HepG2 (cell line): ENCODE results near the gene UBE2N. TPM values are rescaled to one million over a fixed set of nuclear protein-coding genes. Genes with fewer than 3 reads are reported as not detected.
A peak's percentile ranks its signal among the peaks of the same experiment; 100 is the strongest.

Experiments
- CBFB ChIP-seq: sonication (generic); formaldehyde crosslinking; IDR thresholded peaks from 2 replicates; pipeline ENCODE4 v1.4.0; 2020; ENCODE audit warnings: missing genetic modification reagents
- DMTF1 ChIP-seq: sonication (generic); formaldehyde crosslinking; IDR thresholded peaks from 2 replicates; pipeline ENCODE4 v1.4.0; 2020; ENCODE audit warnings: mild to moderate bottlenecking, missing genetic modification reagents
- EHMT2 ChIP-seq: fragments of 200-600 bp; sonication (generic); IDR thresholded peaks from 2 replicates; pipeline ENCODE4 v1.7.0; 2017; ENCODE audit warnings: antibody characterized with exemption, low read depth, low read length, borderline replicate concordance
- ELF1 ChIP-seq: sonication (generic); formaldehyde crosslinking; IDR thresholded peaks from 2 replicates; pipeline ENCODE4 v1.4.0; 2020; ENCODE audit warnings: missing genetic modification reagents
- IRF2 ChIP-seq: IDR thresholded peaks from 2 replicates; pipeline ENCODE4 v1.6.1; 2018; ENCODE audit warnings: missing genetic modification reagents, missing compliant biosample characterization
- JARID2 ChIP-seq: sonication (generic); formaldehyde crosslinking; IDR thresholded peaks from 2 replicates; pipeline ENCODE4 v1.8.1; 2023; ENCODE audit warnings: missing genetic modification reagents, inconsistent platforms; ENCODE audit not compliant: insufficient replicate concordance
- MXD3 ChIP-seq: IDR thresholded peaks from 2 replicates; pipeline ENCODE4 v1.6.1; 2016; ENCODE audit warnings: mild to moderate bottlenecking, missing biosample characterization, missing genetic modification reagents
- PHF21A ChIP-seq: sonication (generic); formaldehyde crosslinking; IDR thresholded peaks from 2 replicates; pipeline ENCODE4 v1.5.0; 2020; ENCODE audit warnings: mild to moderate bottlenecking, missing genetic modification reagents
- POLR2A ChIP-seq, 2 experiments: IDR thresholded peaks; 2 replicates each; pipeline ENCODE4 v1.6.1; 2011; ENCODE audit warnings: low read depth in 2 of 2, low read length in 2 of 2, mild to moderate bottlenecking in 1 of 2, moderate library complexity in 1 of 2; ENCODE audit not compliant: insufficient read depth in 1 of 2
- STAT5B ChIP-seq: sonication (generic); formaldehyde crosslinking; IDR thresholded peaks from 2 replicates; pipeline ENCODE4 v1.4.0; 2020; ENCODE audit warnings: missing genetic modification reagents
- TEAD3 ChIP-seq: optimal IDR thresholded peaks from 2 replicates; pipeline ENCODE3; 2016; ENCODE audit warnings: borderline replicate concordance
- TOPORS ChIP-seq: sonication (generic); formaldehyde crosslinking; IDR thresholded peaks from 2 replicates; pipeline ENCODE4 v1.8.0; 2023; ENCODE audit warnings: mild to moderate bottlenecking, missing genetic modification reagents
- TRIM24 ChIP-seq: sonication (generic); formaldehyde crosslinking; IDR thresholded peaks from 2 replicates; pipeline ENCODE4 v1.8.0; 2022; ENCODE audit warnings: mild to moderate bottlenecking, missing genetic modification reagents
- ZFP90 ChIP-seq: sonication (generic); formaldehyde crosslinking; IDR thresholded peaks from 2 replicates; pipeline ENCODE4 v1.8.0; 2022; ENCODE audit warnings: missing genetic modification reagents, mild to moderate bottlenecking, inconsistent platforms, borderline replicate concordance
- ZNF337 ChIP-seq: sonication (generic); formaldehyde crosslinking; IDR thresholded peaks from 2 replicates; pipeline ENCODE4 v1.5.1; 2020; ENCODE audit warnings: missing genetic modification reagents, low read depth, mild to moderate bottlenecking, borderline replicate concordance
- ZNF614 ChIP-seq: IDR thresholded peaks from 2 replicates; pipeline ENCODE4 v1.6.1; 2018; ENCODE audit warnings: missing biosample characterization, missing genetic modification reagents, inconsistent platforms, borderline replicate concordance
- ZNF672 ChIP-seq: sonication (generic); formaldehyde crosslinking; IDR thresholded peaks from 2 replicates; pipeline ENCODE4 v1.8.1; 2022; ENCODE audit warnings: missing genetic modification reagents
- ZSCAN25 ChIP-seq: sonication (generic); formaldehyde crosslinking; IDR thresholded peaks from 2 replicates; pipeline ENCODE4 v1.8.0; 2022; ENCODE audit warnings: mild to moderate bottlenecking, missing genetic modification reagents
- polyA plus RNA-seq, 8 experiments: library from polyadenylated mRNA; depleted of rRNA in 3 of 8; stranded (reverse) in 7 of 8; unstranded in 1 of 8; fragments of >200 nt; fragmentation: Illumina TruSeq in 4 of 8; extraction: Trizol in 4 of 8; gene quantifications; 2 replicates each; pipeline versions ENCODE4 v1.2.1 to v1.2.3, GENCODE V29; 2011 to 2016; ENCODE audit warnings: low read depth in 4 of 8, missing spikeins in 1 of 8, mixed read lengths in 1 of 8; ENCODE audit not compliant: insufficient read depth in 1 of 8
- total RNA-seq, 5 experiments: library from RNA; depleted of rRNA; stranded (reverse); fragments of >200 nt; fragmentation: Illumina TruSeq; extraction: Trizol; gene quantifications; 2 replicates each; pipeline ENCODE4 v1.2.3, GENCODE V29; 2016; ENCODE audit warnings: low read depth in 1 of 5
- TF ChIP-seq, protein P1 (sequence below): sonication (generic); formaldehyde crosslinking; IDR thresholded peaks from 2 replicates; pipeline ENCODE4 v1.5.1; 2020; ENCODE audit warnings: mild to moderate bottlenecking, missing genetic modification reagents, moderate library complexity
- TF ChIP-seq, protein P2 (sequence below): sonication (generic); formaldehyde crosslinking; IDR thresholded peaks from 2 replicates; pipeline ENCODE4 v1.4.0; 2020; ENCODE audit warnings: missing genetic modification reagents

The UBE2N gene
- total and polyA plus RNA-seq, 2 of the 13 experiments (the other 11 are each of a cell fraction or from before 2014, with no cell fraction given) = 188 to 197 TPM

- TF ChIP-seq, protein P1, sequence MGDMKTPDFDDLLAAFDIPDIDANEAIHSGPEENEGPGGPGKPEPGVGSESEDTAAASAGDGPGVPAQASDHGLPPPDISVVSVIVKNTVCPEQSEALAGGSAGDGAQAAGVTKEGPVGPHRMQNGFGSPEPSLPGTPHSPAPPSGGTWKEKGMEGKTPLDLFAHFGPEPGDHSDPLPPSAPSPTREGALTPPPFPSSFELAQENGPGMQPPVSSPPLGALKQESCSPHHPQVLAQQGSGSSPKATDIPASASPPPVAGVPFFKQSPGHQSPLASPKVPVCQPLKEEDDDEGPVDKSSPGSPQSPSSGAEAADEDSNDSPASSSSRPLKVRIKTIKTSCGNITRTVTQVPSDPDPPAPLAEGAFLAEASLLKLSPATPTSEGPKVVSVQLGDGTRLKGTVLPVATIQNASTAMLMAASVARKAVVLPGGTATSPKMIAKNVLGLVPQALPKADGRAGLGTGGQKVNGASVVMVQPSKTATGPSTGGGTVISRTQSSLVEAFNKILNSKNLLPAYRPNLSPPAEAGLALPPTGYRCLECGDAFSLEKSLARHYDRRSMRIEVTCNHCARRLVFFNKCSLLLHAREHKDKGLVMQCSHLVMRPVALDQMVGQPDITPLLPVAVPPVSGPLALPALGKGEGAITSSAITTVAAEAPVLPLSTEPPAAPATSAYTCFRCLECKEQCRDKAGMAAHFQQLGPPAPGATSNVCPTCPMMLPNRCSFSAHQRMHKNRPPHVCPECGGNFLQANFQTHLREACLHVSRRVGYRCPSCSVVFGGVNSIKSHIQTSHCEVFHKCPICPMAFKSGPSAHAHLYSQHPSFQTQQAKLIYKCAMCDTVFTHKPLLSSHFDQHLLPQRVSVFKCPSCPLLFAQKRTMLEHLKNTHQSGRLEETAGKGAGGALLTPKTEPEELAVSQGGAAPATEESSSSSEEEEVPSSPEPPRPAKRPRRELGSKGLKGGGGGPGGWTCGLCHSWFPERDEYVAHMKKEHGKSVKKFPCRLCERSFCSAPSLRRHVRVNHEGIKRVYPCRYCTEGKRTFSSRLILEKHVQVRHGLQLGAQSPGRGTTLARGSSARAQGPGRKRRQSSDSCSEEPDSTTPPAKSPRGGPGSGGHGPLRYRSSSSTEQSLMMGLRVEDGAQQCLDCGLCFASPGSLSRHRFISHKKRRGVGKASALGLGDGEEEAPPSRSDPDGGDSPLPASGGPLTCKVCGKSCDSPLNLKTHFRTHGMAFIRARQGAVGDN (CRISPR knock-in tag) = peak; percentile 98
- TF ChIP-seq PHF21A (CRISPR knock-in tag) (0 out of 2 replicates have a peak, but pooled peaks have one; percentile 22), ZSCAN25 (CRISPR knock-in tag) (peak; percentile 64; the same call in 1 of the 2 replicates), EHMT2 (peak; percentile 62; the same call in 1 of the 2 replicates), DMTF1 (CRISPR knock-in tag) (peak; percentile 97; the same call in 1 of the 2 replicates), TOPORS (no peak), ELF1 (peak; percentile 69), TRIM24 (CRISPR knock-in tag) (no peak), ZFP90 (CRISPR knock-in tag) (peak; percentile 78; the same call in 1 of the 2 replicates), TEAD3 (CRISPR knock-in tag) (peak; percentile 59), JARID2 (CRISPR knock-in tag) (peak; percentile 72), POLR2A (IDR thresholded peaks at IDR 0.05; ENCODE audit: insufficient read depth in 1 of 2, low read depth in 2 of 2, low read length in 2 of 2) (peak; percentile 88 to 90), ZNF614 (CRISPR knock-in tag) (peak; percentile 51; the same call in 1 of the 2 replicates), STAT5B (CRISPR knock-in tag) (no peak), IRF2 (CRISPR knock-in tag) (peak; percentile 78; the same call in 1 of the 2 replicates), CBFB (peak; percentile 67), ZNF672 (CRISPR knock-in tag) (no peak), ZNF337 (CRISPR knock-in tag) (no peak), MXD3 (peak; percentile 68)
- TF ChIP-seq, protein P2, sequence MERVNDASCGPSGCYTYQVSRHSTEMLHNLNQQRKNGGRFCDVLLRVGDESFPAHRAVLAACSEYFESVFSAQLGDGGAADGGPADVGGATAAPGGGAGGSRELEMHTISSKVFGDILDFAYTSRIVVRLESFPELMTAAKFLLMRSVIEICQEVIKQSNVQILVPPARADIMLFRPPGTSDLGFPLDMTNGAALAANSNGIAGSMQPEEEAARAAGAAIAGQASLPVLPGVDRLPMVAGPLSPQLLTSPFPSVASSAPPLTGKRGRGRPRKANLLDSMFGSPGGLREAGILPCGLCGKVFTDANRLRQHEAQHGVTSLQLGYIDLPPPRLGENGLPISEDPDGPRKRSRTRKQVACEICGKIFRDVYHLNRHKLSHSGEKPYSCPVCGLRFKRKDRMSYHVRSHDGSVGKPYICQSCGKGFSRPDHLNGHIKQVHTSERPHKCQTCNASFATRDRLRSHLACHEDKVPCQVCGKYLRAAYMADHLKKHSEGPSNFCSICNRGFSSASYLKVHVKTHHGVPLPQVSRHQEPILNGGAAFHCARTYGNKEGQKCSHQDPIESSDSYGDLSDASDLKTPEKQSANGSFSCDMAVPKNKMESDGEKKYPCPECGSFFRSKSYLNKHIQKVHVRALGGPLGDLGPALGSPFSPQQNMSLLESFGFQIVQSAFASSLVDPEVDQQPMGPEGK (CRISPR knock-in tag) = 0 out of 2 replicates have a peak, but pooled peaks have one; percentile 17
These were observed 25.7 kb upstream of the UBE2N start, which contains the start of gene MRPL42 (continued) for GRCh38 chr12:93467351-93468007.
